ENCODE measurements around the gene SLC40A1.

DNA sequence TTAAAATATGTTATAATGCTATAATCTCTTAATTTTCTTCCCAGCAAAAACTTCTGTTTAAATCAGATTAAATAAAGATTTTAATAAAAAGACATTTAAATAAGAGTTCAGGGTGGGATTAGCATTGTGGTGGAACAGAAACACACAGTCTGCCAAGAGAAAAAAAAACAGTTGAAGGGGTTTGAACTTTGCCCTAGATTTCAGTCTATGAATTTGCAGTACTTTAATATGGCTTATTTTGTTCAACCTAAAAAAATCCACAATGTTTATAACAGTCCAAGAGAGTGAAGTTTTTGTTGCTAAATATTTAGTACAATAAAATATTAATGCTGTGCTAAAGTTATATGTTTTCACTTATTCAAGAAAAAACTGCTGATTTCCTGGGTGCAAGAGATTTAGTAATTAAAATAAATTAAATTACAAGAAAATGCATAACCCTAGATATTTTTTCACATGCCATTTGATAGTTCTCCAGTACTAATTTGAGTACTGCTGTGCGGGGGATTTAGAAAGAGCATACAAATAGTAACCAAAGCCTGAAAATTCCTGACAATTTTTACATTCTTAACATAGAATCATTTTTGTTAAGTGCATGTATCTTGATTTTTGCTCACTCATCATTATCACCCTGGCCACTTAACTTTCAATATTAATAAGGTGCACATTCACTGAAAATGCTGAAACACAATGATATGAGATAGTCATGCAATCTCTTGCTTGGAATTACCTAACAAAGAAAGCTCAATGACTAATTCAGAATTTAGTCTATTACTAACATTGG is 52.6 kb downstream of the SLC40A1 start:
- TF ChIP-seq POLR2AphosphoS5 (IDR thresholded peaks at IDR 0.05; ENCODE audit: borderline replicate concordance, low read depth, low read length) (no peak; the same call in 1 of the 2 replicates), EZH2 (IDR thresholded peaks at IDR 0.05) (no peak)
